Activated T-cell treated with anti-CD3 and anti-CD28 coated beads, Interleukin-2, amount 50 U/mL, for 1 hour (primary cell): ENCODE data around the gene DCTN3.

ENCODE experiments used
- DNase-seq: peaks from one replicate; pipeline ENCODE4 v3.0.0-alpha.2; 2020

DCTN3 gene

GRCh38 chr9:34588671-34589635 is 31.3 kb downstream of the DCTN3 start:
- no peak for DNase-seq

DNA sequence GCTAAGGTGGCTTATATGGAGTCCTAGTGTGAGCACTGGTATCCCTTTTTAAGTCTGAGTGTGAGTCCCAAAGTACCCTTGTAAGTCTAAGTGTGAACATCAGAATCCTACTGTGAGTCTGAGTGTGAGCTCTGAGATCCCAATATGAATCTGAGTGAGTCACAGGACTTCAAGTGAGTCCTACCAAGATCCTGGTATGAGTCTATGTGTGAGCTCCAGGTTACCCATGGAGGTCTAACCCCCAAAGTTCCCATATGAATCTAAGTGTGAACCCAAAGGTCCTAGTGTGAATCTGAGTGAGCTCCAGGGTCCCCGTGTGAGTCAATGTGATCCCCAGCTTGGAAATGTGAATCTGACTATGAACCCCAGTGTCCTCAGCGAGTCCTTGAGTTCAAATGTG is 33.0 kb downstream of the DCTN3 start:
- no peak for DNase-seq

DNA sequence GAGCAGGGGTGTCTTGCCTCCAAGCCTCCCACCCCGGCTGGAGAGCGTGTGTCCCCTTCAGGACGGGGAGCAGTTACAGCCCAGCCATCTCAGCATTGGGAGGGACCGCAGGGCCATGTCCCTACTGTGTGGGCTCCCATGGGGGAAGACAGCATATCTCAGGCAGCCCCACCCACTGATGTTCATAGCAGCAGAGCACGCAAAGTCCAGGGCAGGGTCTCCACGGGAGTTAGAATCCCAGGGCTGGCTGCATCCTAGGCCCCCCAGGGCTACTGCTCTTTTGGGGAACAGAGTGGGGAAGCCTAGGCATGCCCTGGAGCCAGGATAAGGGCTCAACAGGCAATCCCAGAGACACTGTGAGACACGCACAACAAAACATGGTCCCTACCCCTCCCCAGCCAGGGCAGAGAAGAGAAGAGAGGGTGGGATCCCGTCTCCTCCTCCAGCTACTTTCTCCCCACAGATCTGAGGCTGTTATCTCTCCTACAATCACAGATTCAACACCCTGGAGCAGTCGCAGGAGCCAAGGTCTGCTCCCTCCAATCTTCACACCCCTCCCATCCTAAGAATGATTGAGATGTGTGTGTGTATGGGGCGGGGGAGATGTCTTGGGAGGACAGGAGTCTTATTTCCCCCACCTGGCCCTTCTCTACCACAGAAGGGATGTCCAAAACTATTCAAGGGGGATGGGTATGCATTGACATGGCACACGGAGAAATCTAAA is 34.2 kb downstream of the DCTN3 start:
- no peak for DNase-seq

GRCh38 chr9:34584970-34585369 is 35.3 kb downstream of the DCTN3 start:
- no peak for DNase-seq

- no peak for DNase-seq
Observed at GRCh38 chr9:34582787-34583186, 37.5 kb downstream of the DCTN3 start.

DNA sequence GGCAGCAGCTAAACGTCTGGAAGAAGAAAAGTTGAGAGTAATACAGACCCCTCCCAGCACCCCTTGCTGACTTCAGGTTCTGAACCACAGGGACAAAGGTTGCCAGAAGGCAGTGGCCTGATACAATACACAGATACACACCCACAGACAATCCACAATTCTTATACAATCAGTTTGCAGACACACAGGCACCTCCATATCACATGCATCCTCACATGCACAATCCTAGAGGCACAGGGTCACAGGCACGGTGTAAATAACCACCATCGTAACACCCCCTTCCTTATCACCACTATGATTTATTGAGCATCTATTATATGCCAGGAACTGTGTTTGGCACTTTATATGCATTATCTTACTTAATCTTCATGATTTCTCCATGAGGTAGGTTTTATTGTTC is 39.0 kb downstream of the DCTN3 start:
- no peak for DNase-seq

DNA sequence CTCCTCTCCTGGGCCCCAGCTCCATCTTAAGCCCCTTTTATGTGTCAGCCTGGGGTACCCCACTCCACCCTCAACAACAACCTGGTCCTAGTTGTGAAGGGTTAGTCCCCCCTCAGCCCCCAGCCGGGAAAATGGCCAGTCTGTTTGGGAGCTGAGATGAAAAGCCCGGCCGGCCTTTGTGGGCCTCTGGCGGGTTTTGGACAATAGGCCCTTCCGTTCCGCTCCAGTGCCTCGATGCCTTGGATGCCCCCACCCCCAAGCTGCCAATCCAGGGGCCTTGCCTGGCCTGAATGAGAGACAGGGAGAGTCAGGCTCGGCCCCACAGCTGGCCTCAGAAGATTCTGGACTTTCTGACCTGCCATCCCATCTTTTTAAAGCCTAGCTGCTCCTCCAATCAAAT is 39.9 kb downstream of the DCTN3 start:
- DNase-seq = no peak

DNA sequence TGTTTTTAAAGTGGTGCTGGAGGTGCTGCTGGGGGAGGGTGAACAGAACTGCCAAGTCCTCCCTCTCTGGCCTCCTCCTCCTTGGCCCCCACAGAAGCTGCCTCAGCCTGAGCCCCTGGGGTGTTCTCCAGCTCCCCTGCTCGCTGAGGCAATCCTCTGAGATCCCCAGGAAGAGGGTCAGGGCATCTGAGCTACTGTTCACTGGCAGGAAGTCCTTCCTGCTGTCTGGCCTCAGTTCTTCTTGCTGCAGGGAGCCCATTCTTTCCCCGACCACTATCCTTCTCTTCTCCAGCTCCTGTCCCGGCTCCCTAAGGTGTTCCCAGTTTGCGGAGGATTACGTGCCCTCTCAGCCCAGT is 40.5 kb downstream of the DCTN3 start:
- DNase-seq = no peak

GRCh38 chr9:34579104-34579807 is 41.0 kb downstream of the DCTN3 start:
- no peak for DNase-seq

- DNase-seq = no peak
Observed at GRCh38 chr9:34578241-34579103, 41.8 kb downstream of the DCTN3 start.

- no peak for DNase-seq
Observed at GRCh38 chr9:34577400-34578240, 42.7 kb downstream of the DCTN3 start.

DNA sequence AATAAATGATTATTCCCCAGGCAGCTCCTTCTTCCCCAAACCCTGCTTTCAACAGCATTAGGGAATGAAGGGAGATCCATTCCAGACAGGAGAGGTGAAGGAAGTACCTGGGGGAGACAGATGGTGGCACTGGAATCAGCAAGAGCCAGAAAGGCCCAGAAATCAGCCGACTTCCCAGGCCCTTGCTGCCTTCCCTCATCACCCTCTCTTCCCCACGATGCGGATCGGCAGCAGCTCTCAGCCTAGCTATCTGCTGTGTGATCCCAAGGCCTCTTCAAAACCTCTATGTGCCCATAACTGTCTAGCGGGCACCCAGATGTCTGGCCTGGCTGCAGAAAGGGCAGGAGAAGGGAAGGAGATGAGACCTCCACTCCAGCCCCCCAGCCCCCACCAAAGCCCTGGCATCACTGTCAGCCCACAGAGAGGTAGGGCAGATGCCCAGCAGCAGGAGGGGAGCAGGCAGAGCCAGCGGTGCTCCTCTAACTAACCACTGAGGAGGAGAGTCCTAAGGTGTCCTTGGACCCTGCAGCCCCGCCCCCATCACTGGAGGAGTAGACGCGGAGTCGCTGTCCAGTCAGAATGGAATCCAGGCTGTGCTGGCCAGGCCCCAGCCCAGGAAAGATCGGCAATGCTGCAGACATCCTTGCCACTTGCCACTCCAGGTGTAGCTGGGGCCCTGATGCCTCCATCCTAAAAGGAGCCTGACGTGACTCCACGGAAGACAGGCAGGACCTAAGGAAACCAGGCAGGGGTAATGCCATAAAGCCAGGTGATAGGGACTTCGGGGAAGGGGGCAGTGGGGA is 43.5 kb downstream of the DCTN3 start:
- DNase-seq = no peak

GRCh38 chr9:34575862-34576596 is 44.3 kb downstream of the DCTN3 start:
- no peak for DNase-seq

DNA sequence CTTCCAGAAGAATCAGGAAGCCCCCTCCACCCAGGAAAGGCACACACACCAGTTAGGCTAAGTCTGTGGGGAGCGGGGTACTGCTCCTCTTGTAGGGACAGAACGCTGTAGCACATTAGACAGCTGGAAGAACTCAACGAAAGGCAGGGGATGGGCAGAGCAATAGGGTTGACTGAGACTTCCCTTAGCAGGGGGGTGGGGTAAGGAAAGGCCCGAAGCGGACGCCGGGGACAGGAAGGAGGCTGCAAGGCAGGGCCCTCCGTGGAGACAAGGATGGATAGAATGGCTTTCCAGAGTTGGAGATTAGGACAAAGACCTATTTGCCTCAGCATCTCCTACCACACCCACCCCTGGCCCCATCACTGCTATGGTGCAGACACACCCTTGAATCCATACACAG is 45.1 kb downstream of the DCTN3 start:
- DNase-seq = no peak

GRCh38 chr9:34574571-34574970 is 45.7 kb downstream of the DCTN3 start:
- no peak for DNase-seq

DNA sequence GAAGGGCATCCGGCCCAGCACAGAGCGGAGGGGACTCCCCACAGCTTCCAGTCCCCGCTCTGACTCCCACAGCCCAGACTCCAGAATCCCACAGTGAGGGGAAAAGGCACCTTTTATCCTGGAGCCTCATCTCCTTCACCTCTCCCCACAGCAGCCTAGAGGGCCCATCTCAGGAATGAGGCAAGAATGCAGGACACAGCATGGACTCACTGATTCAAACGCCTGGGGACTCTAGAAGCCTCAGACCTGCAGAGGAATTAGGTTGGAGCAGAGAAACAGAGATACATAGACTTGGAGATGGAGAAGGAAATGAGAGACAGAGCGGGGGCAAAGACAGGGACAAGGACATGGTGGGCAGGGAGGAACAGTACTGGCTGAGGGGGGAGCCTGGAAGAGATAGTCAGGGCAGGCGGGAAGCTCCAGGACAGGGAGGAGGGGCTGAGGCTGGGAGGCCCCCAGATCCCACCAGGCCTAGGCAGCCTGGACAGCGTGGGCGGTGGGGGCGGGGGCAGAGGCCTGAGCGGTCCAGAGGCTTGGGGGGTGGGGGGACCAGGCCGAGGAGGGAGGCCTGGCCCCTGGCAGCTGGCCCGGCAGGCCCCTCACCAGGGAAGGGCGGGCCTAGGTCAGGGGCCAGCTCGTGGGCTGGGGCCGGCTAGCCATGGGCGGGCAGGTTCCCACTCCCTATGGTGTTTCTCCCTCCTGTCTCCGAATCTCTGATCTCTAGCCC is 46.5 kb downstream of the DCTN3 start:
- no peak for DNase-seq

DNA sequence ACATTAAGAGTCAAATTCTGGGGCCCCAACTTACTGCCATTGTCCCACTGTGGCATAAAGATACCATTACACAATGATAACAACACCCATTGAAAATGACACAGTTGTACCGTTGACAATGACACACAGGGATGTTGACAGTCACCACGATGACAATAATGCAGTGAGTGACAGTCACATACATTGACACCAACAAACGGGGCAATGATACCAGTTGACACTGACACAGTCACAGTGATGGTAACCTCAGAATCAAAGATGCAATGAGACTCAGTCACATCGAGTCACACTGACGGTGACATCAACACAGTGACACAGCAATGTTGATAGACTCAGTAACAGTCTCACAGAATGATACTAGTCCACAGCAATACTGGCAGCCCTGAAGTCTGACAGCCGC is 47.7 kb downstream of the DCTN3 start:
- DNase-seq = no peak

GRCh38 chr9:34572092-34572491 is 48.2 kb downstream of the DCTN3 start:
- no peak for DNase-seq

DNA sequence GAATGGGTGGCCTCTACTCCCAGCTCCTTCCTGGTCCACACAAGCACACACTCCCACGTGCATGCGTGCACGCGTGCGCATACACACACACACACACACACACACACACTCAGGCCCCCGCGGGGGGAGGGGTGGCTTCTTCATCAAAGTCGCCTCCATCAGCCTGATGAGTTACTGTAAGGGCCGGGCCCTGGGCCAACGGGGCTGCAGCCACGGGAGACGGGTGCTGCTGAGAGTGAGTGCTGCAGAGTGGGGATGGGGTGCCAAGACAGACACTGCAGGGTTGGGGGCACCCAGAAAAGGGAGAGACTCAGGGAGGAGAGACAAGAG is 48.8 kb downstream of the DCTN3 start:
- no peak for DNase-seq
